VCaP (cell line): ENCODE measurements around the gene DTX4.

ENCODE experiments used
- H3K27ac ChIP-seq: fragments of 450-650 bp; 2 replicates; pipeline ENCODE4 v1.5.1; 2017
- CTCF ChIP-seq: fragments of 450-650 bp; conservative IDR thresholded peaks from 2 replicates; pipeline ENCODE4 v1.5.1; 2017; ENCODE audit warnings: mild to moderate bottlenecking, moderate library complexity

The DTX4 gene

GRCh38 chr11:59243633-59244032, 71.7 kb downstream of the DTX4 start:
- H3K27ac ChIP-seq: no peak overlapping the region
- no peak for TF ChIP-seq CTCF

GRCh38 chr11:59247531-59248227, 75.7 kb downstream of the DTX4 start:
- TF ChIP-seq CTCF: no peak
- H3K27ac ChIP-seq: no peak overlapping the region

GRCh38 chr11:59249535-59249934, 77.6 kb downstream of the DTX4 start:
- no peak for TF ChIP-seq CTCF
- no peak overlapping the region for H3K27ac ChIP-seq

- no peak overlapping the region for H3K27ac ChIP-seq
- no peak for TF ChIP-seq CTCF
Measured at GRCh38 chr11:59253001-59253400, 81.1 kb downstream of the DTX4 start.

GRCh38 chr11:59254286-59254685, 82.4 kb downstream of the DTX4 start:
- no peak for TF ChIP-seq CTCF
- no peak overlapping the region for H3K27ac ChIP-seq

- H3K27ac ChIP-seq: no peak overlapping the region
- no peak for TF ChIP-seq CTCF
Measured at GRCh38 chr11:59255281-59255680, 83.3 kb downstream of the DTX4 start.
